CD4-positive, alpha-beta T cell treated with Interleukin-4 for 4 hours (primary cell): Measurements from ENCODE around the gene RMRP.
"Not testable (repeated sequence)": the region's sequence is repeated elsewhere in the genome, so short reads cannot be mapped to it uniquely, and the experiment has no call there.

Source experiments
- DNase-seq: peaks from one replicate; pipeline ENCODE4 v3.0.0-alpha.2; 2020

The RMRP gene

DNA sequence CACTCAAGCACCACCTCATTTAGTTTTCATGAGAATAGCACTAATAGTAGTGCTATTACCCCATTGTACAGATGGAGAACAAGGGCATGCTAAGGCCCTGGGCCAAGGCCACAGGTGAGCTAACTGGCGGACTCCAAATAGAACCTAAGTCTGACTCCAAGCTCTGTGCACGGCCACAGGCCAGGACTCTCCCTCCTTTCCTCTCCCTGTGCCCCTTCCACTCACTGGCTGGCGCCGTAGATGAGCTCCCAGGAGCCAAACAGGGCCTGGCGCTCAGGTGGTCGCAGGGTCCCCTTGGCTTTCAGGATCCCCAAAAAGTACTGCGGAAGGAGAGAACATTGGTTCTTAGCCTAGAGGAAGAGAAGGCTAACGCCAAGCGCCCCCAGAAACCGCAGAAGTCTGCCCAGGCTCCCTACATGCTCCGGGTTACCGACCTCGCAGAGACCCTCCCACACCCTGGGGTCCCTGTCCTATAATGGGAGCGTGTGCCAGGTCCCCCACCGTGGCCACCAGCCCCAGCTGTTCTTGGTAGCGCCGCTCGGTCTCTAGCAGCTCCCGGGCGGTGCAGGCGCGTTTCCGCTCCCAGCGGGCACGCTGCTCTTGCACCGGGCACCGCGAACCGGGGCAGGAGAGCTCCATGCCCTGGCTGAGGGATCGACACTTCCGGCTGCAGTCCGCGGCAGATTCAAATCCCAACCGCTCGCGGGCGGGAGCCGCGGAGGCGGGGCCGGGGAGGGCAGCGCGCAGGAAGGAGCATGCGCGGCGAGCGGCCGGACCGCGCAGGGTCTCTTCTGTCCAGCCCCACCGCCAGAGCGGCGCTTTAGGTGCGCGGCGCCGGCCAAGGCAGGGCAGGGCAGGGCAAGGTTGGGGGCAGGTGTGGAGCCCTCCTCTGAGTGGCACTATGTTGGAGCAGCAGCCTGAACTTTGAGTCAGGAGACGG lies 7.0 kb upstream of the RMRP start, which contains the start of gene ARHGEF39:
Gene ARHGEF39 (minus strand): TSS at position 665 of the 940 bp plus-strand sequence. CDS start 26 bp downstream, at position 639.
- DNase-seq = peak; percentile 53

DNA sequence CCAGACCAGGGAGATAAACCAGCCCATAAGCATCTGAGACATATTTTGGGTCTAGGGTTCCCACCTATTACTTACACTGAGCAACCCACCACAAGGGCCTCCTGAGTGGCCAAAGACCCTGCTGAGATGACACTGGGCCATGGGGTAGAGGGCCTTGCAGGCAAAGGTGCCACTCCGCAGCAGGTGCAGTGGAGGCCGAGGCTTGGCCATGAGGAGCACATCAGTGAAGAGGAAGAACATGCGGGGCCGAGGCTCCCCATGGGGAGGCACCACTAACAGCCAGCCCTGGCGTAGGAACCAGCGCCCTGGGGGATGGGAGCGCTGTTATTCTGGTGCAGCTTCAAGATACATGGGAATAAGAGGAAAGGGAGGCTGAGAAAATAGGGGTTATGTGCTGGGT lies 4.6 kb upstream of the RMRP start:
- DNase-seq = no peak

DNA sequence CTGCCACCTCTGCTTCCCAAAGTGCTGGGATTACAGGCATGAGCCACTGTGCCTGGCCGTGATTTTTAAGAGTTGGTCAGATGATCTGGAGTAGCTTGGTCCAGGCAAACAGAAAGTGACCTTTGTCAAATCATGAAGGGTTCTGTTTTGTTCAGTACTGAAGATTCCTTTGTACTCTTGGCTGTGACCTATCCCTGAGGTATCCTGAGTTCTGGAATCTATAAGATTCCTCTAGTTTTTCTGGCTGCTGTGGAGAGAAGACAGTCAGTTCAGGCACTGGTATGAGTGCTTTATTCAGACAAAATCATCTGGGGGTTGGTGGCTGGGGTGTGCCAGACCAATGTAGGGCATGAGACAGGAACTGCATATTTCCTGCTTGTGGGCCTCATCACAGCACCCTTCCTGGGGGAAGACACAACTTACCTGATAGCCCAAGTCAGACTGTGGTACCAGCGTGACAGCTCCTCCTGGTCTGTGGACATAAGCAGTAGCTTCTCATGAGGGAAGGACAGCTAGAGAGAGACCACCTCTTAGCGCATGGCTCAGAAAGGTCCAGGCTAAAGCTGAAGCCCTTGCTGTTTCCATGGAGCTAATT lies 4.0 kb upstream of the RMRP start:
- DNase-seq = peak; percentile 62

GRCh38 chr9:35660966-35661415 lies 3.2 kb upstream of the RMRP start:
- no peak for DNase-seq

GRCh38 chr9:35659340-35659739 lies 1.5 kb upstream of the RMRP start:
- DNase-seq = no peak

GRCh38 chr9:35658968-35659220 lies 1.1 kb upstream of the RMRP start:
- DNase-seq = no peak

- peak; percentile 78 for DNase-seq
Observed at GRCh38 chr9:35658137-35658967, 533 bp upstream of the RMRP start, which contains the start of gene CCDC107. CCDC107 (plus strand) TSS chr9:35658292; CDS start chr9:35658380, 88 bp downstream.

DNA sequence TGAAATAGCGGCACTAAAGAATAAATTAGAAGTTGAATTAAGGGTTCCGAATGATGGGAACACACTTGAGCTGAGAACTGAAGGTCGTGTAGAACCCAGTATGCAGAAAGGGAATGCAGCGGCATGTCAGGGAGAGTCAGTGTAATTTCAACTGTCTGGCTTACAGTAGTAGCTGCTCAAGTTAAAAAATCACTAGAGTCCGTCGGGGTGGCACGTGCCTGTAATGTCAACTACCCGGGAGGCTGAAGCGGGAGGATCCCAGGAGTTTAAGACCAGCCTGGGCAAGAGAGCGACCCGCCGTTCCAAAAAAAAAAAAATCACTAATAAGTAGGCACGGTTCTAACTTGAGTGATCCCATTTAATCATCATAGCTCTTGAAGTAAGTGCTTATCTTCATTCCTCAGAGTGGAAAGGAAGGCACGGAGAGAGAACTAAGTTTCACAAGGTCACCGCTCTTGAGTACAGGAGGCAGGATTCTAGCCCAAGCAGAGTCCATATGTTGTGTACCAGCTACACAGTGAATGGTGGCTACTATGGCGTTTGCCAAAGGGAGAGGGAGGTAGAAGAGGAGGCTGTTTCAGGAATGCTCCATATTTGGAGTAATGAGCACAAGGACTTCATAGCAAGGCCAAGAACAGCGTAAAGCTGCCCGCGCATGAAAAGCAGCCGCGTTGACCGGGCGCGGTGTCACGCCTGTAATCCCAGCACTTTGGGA lies 831 bp downstream of the RMRP start:
- DNase-seq = no peak

DNA sequence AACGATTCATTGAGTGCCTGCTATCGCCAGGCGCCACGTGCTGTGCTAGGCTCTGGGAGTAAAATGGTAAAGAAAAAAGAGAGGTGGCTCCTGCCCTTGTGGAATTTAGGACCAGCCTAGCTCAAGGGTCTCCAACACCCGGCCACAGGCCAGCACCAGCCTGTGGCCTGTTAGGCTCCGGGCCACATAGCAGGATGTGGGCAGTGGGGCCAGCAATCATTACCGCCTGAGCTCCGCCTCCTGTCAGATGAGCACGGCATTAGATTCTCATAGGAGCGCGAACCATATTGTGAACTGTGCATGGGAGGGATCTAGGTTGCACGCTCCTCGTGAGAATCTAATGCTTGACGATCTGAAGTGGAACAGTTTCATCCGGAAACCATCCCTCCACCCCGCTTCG lies 1.5 kb downstream of the RMRP start:
- no peak for DNase-seq

GRCh38 chr9:35653611-35654010 lies 4.2 kb downstream of the RMRP start:
- DNase-seq = no peak

DNA sequence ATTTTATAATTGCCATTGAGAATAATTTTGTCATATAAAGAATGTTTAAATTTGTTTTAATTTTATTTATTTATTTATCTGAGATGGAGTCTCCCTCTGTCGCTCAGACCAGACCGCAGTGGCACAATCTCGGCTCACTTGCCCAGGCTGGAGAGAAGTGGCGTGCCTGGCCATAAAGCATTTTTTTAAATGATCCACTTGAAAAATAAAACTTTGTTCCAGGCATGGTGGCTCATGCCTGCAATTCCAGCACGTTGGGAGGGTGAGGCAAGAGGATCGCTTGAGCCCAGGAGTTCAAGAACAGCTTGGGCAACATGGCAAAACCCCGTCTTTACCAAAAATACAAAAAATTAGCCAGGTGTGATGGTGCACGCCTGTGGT lies 5.0 kb downstream of the RMRP start:
- DNase-seq = no peak

- no peak for DNase-seq
Observed at GRCh38 chr9:35651956-35652828, 5.6 kb downstream of the RMRP start.

- peak; percentile 29 for DNase-seq
Observed at GRCh38 chr9:35650341-35651158, 7.3 kb downstream of the RMRP start, which contains the start of gene SIT1. SIT1 (minus strand) TSS chr9:35650931; CDS start chr9:35650853, 78 bp downstream.

DNA sequence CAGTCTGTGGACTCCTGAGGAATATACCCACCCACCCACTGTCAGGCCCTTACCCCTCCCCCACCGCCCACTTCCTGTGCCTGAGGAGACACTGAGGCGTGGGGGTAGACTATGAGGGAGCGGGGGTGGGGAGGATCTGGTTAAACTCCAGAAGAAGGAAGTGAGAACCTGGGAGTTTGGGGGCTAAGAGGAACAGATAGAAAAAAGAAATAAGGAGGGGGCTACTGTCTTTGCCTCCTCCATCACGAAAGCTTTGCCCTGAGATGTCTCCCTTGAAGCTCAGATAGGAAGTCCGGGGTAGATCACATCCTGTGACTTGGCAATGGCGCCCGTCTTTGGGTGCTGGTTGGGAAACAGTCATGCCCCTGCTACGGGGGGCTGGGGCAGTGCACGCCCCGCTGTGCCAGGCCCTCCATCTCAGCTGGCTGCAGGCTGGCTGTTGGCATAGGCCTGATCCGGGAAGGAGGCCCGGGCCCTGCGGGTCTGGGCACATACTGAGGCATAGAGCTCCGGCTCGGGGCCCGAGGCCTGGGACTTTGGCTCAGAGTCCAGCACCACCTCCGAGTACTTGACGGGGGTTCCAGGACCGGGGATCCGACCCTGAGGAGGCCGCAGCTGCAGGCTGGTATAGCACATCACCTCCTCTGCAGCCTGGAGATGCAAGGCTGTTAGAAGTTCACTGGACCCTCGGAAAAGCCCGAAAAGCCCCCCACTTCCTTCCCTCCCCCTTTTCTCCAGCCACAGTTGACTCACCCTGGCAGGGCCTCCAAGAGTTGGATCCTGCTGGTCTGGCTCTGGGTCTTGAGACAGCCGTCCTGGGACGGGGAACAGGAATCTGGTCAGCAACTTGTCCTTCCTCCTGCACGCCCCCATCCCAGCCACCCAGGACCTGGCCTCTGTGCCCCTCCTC lies 8.1 kb downstream of the RMRP start:
- DNase-seq = peak; percentile 39

GRCh38 chr9:35646533-35647265 lies 11.1 kb downstream of the RMRP start:
- DNase-seq = peak; percentile 86

DNA sequence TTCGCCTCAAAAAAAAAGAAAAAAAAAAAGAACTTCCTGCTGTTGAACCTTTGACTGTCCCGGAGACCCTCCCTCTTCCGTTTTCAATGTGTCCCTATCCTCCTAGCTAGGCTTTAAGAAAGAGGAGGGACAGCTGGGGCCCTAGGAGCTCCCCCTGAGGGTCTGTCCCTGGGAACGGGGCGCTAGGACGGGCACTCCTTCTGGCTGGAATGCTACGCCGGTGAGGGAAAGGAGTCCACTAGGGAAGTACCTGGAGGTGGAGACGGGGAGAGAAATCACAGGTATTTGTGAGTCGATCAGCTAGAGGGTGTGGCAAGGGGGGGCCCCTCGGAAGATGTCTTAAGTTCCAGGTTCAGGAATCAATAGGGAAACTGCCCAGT lies 11.7 kb downstream of the RMRP start:
- DNase-seq = no peak

DNA sequence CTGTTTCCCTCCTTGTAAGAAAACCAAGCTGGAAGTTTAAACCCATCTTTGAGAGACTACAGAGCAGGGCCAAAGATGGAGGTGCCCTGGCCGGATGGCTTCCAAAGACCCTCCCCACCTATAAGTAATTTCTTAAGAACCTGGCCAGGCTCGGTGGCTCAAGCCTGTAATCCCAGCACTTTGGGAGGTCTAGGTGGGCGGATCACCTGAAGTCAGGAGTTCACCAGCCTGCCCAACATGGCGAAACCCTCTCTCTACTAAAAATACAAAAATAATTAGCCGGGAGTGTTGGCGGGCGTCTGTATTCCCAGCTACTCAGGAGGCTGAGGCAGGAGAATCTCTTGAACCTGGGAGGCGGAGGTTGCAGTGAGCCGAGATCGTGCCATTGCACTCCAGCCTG lies 12.1 kb downstream of the RMRP start:
- not testable (repeated sequence) for DNase-seq

GRCh38 chr9:35643046-35643445 lies 14.8 kb downstream of the RMRP start:
- DNase-seq = no peak

- DNase-seq = not testable (repeated sequence)
Observed at GRCh38 chr9:35641478-35641877, 16.3 kb downstream of the RMRP start.
